ENCODE results near the gene MROH8. TPM values are rescaled to one million over a fixed set of nuclear protein-coding genes. Genes with fewer than 3 reads are reported as not detected.

MROH8 gene
- total and polyA plus RNA-seq, 2 donors from 2014 or later = 2.4 to 4.4 TPM

- H3K9me3 ChIP-seq (ENCODE audit: control insufficient read depth in 2 of 3, insufficient read depth in 1 of 3, low read length in 3 of 3) = no peaks in the 10 kb centered on the region
- no peak overlapping the region for H3K4me3 ChIP-seq (ENCODE audit: low read length in 3 of 3)
- no peak for DNase-seq
- H3K27ac ChIP-seq (ENCODE audit: low read depth in 2 of 2, low read length in 2 of 2) = no peak overlapping the region
- H3K4me1 ChIP-seq (ENCODE audit: control insufficient read depth in 2 of 3, insufficient read depth in 2 of 3, low read depth in 1 of 3, low read length in 3 of 3) = peaks cover 0 to 3% (median 0%) of the 10 kb centered on the region in 3 donors
- no peaks in the 10 kb centered on the region for H3K27me3 ChIP-seq (ENCODE audit: control insufficient read depth, insufficient read depth, low read length)
- no peaks in the 10 kb centered on the region for H3K36me3 ChIP-seq (ENCODE audit: control insufficient read depth in 2 of 3, insufficient read depth in 3 of 3, low read length in 3 of 3)
- FAIRE-seq = no peak
- H3K9ac ChIP-seq (ENCODE audit: low read length in 3 of 3) = no peak overlapping the region
- intact Hi-C loops (cut with DNase I) = no loop called here
- no peak for TF ChIP-seq CTCF (IDR thresholded peaks at IDR 0.05; ENCODE audit: borderline replicate concordance, extremely low read depth, insufficient read depth)
Measured at GRCh38 chr20:37147250-37147649, 32.1 kb downstream of the MROH8 start.

- intact Hi-C loops (cut with DNase I) = no loop called here
- no peak for FAIRE-seq
- Histone ChIP-seq H3K4me1 (ENCODE audit: control insufficient read depth in 2 of 3, insufficient read depth in 2 of 3, low read depth in 1 of 3, low read length in 3 of 3) (no peaks in the 10 kb centered on the region), H3K4me3 (ENCODE audit: low read length in 3 of 3) (no peak overlapping the region), H3K9me3 (ENCODE audit: control insufficient read depth in 2 of 3, insufficient read depth in 1 of 3, low read length in 3 of 3) (no peaks in the 10 kb centered on the region), H3K36me3 (ENCODE audit: control insufficient read depth in 2 of 3, insufficient read depth in 3 of 3, low read length in 3 of 3) (no peaks in the 10 kb centered on the region), H3K9ac (ENCODE audit: low read length in 3 of 3) (no peak overlapping the region), H3K27me3 (ENCODE audit: control insufficient read depth, insufficient read depth, low read length) (no peaks in the 10 kb centered on the region), H3K27ac (ENCODE audit: low read depth in 2 of 2, low read length in 2 of 2) (no peak overlapping the region)
- no peak for TF ChIP-seq CTCF (IDR thresholded peaks at IDR 0.05; ENCODE audit: borderline replicate concordance, extremely low read depth, insufficient read depth)
- no peak for DNase-seq
Measured at GRCh38 chr20:37144856-37145404, 34.4 kb downstream of the MROH8 start.

GRCh38 chr20:37142708-37143107 is 36.6 kb downstream of the MROH8 start:
- intact Hi-C loops (cut with DNase I) = no loop called here
- H3K9ac ChIP-seq (ENCODE audit: low read length in 3 of 3) = no peak overlapping the region
- DNase-seq (no peak), FAIRE-seq (no peak)
- H3K27ac ChIP-seq (ENCODE audit: low read depth in 2 of 2, low read length in 2 of 2) = no peak overlapping the region
- no peaks in the 10 kb centered on the region for H3K36me3 ChIP-seq (ENCODE audit: control insufficient read depth in 2 of 3, insufficient read depth in 3 of 3, low read length in 3 of 3)
- no peak overlapping the region for H3K4me3 ChIP-seq (ENCODE audit: low read length in 3 of 3)
- no peaks in the 10 kb centered on the region for H3K27me3 ChIP-seq (ENCODE audit: control insufficient read depth, insufficient read depth, low read length)
- no peaks in the 10 kb centered on the region for H3K9me3 ChIP-seq (ENCODE audit: control insufficient read depth in 2 of 3, insufficient read depth in 1 of 3, low read length in 3 of 3)
- no peaks in the 10 kb centered on the region for H3K4me1 ChIP-seq (ENCODE audit: control insufficient read depth in 2 of 3, insufficient read depth in 2 of 3, low read depth in 1 of 3, low read length in 3 of 3)
- no peak for TF ChIP-seq CTCF (IDR thresholded peaks at IDR 0.05; ENCODE audit: borderline replicate concordance, extremely low read depth, insufficient read depth)

- Histone ChIP-seq H3K9me3 (ENCODE audit: control insufficient read depth in 2 of 3, insufficient read depth in 1 of 3, low read length in 3 of 3) (no peaks in the 10 kb centered on the region), H3K4me1 (ENCODE audit: control insufficient read depth in 2 of 3, insufficient read depth in 2 of 3, low read depth in 1 of 3, low read length in 3 of 3) (no peaks in the 10 kb centered on the region), H3K4me3 (ENCODE audit: low read length in 3 of 3) (no peak overlapping the region), H3K27ac (ENCODE audit: low read depth in 2 of 2, low read length in 2 of 2) (no peak overlapping the region), H3K9ac (ENCODE audit: low read length in 3 of 3) (no peak overlapping the region), H3K27me3 (ENCODE audit: control insufficient read depth, insufficient read depth, low read length) (no peaks in the 10 kb centered on the region), H3K36me3 (ENCODE audit: control insufficient read depth in 2 of 3, insufficient read depth in 3 of 3, low read length in 3 of 3) (no peaks in the 10 kb centered on the region)
- TF ChIP-seq CTCF (IDR thresholded peaks at IDR 0.05; ENCODE audit: borderline replicate concordance, extremely low read depth, insufficient read depth) = no peak
- no peak for DNase-seq
- intact Hi-C loops (cut with DNase I) = no loop called here
- no peak for FAIRE-seq
Measured at GRCh38 chr20:37137547-37137946, 41.8 kb downstream of the MROH8 start.

Data from kidney (tissue), 14 donors.